K562 (cell line): ENCODE results near the gene PNPLA2. TPM values are rescaled to one million over a fixed set of nuclear protein-coding genes. Genes with fewer than 3 reads are reported as not detected.
A peak's percentile ranks its signal among the peaks of the same experiment; 100 is the strongest.

Source experiments
- ATAC-seq: fragments of 200-7000 bp; cut with Tn5 transposase; 3 replicates; pipeline ENCODE4 v1.9.1; 2020; ENCODE audit warnings: moderate library complexity
- BruUV-seq: library from RNA; stranded (reverse); fragments of 400-500 nt; replicated peaks from 2 replicates; lab custom pipeline; 2021; lab: Mats Ljungman, UMichigan
- CTCF ChIA-PET: fragments of 300-600 bp; formaldehyde crosslinking; extraction: SDS; loops from one replicate; lab custom pipeline; 2021; ENCODE audit warnings: low intra/inter-chr PET ratio; lab: Yijun Ruan, JAX
- POLR2A ChIA-PET: fragments of 300-600, 350-650 bp; sonication (Branson Sonifier 250); formaldehyde crosslinking; extraction: SDS; loops from one replicate; lab custom pipeline; 2021; ENCODE audit warnings: antibody characterized with exemption, inconsistent platforms; lab: Yijun Ruan, JAX
- DNase-seq, 4 experiments: peaks; one replicate each; pipeline versions ENCODE4 v3.0.0 to v3.0.0-alpha.2; 2011 to 2018; ENCODE audit warnings: low spot score in 3 of 4, mixed read lengths in 3 of 4; ENCODE audit errors: extremely low read depth in 1 of 4
- FAIRE-seq: peaks from 2 replicates; lab custom pipeline; 2011; peaks lifted over from hg19 to GRCh38; lab: Jason Lieb, UNC
- H2AFZ ChIP-seq: 2 replicates; pipeline ENCODE4 v1.6.0; 2011; ENCODE audit warnings: low read depth, low read length, control low read depth, inconsistent platforms
- H3K27ac ChIP-seq: fragments of 200-600 bp; 3 replicates; pipeline ENCODE4 v1.8.0; 2011; ENCODE audit warnings: low read depth, mild to moderate bottlenecking, control low read depth, inconsistent platforms, low read length, moderate library complexity, mixed read lengths; ENCODE audit errors: extremely low read depth
- H3K27me3 ChIP-seq, 2 experiments: fragments of 300-600 bp in 1 of 2; 2 replicates in 1 of 2; 3 replicates in 1 of 2; pipeline versions ENCODE4 v1.6.0 to v1.8.0; 2011; ENCODE audit warnings: inconsistent platforms in 2 of 2, low read length in 2 of 2, mild to moderate bottlenecking in 1 of 2, mixed read lengths in 1 of 2, moderate library complexity in 1 of 2; ENCODE audit not compliant: control insufficient read depth in 2 of 2, insufficient read depth in 2 of 2
- H3K36me3 ChIP-seq: fragments of 300-600 bp; 3 replicates; pipeline ENCODE4 v1.8.0; 2011; ENCODE audit warnings: mild to moderate bottlenecking, low read length, inconsistent platforms; ENCODE audit not compliant: control insufficient read depth, insufficient read depth
- H3K4me1 ChIP-seq, 2 experiments: fragments of 200-600 bp in 1 of 2; replicated peaks in 1 of 2; 2 replicates in 1 of 2; 3 replicates in 1 of 2; pipeline versions ENCODE4 v1.5.1 to v1.8.0; 2011; ENCODE audit warnings: inconsistent platforms in 2 of 2, low read length in 2 of 2, mild to moderate bottlenecking in 1 of 2, mixed read lengths in 1 of 2, moderate library complexity in 1 of 2; ENCODE audit not compliant: control insufficient read depth in 2 of 2, insufficient read depth in 2 of 2
- H3K4me2 ChIP-seq: 2 replicates; pipeline ENCODE4 v1.6.1; 2011; ENCODE audit warnings: low read length, control low read depth, inconsistent platforms, mixed read lengths; ENCODE audit not compliant: insufficient read depth
- H3K4me3 ChIP-seq: fragments of 200-600 bp; sonication (generic), shearing (Covaris generic); 2 replicates; pipeline ENCODE4 v1.5.1; 2016; ENCODE audit warnings: control low read depth, inconsistent platforms
- H3K79me2 ChIP-seq: fragments of 200-600 bp; 3 replicates; pipeline ENCODE4 v1.8.0; 2011; ENCODE audit warnings: low read length, inconsistent platforms; ENCODE audit not compliant: control insufficient read depth, insufficient read depth
- H3K9ac ChIP-seq, 2 experiments: 2 replicates each; pipeline versions ENCODE4 v1.6.0 to v1.6.1; 2011; ENCODE audit warnings: low read depth in 2 of 2, low read length in 2 of 2, control low read depth in 1 of 2, inconsistent platforms in 1 of 2, mild to moderate bottlenecking in 1 of 2, mixed read lengths in 1 of 2; ENCODE audit not compliant: insufficient read depth in 1 of 2
- H3K9me1 ChIP-seq: one replicate; pipeline ENCODE4 v1.6.0; 2011; ENCODE audit warnings: inconsistent platforms, mild to moderate bottlenecking, low read length, moderate library complexity; ENCODE audit not compliant: control insufficient read depth, insufficient read depth
- H3K9me3 ChIP-seq: replicated peaks from 2 replicates; pipeline ENCODE4 v1.5.1; 2011; ENCODE audit warnings: low read depth, low read length, inconsistent platforms; ENCODE audit not compliant: control insufficient read depth, insufficient read depth
- H4K20me1 ChIP-seq: replicated peaks from 2 replicates; pipeline ENCODE4 v1.6.1; 2011; ENCODE audit warnings: low read length, inconsistent platforms, mixed read lengths; ENCODE audit not compliant: control insufficient read depth, insufficient read depth
- ARHGAP35 ChIP-seq: fragments of 450-650 bp; IDR thresholded peaks from 2 replicates; pipeline ENCODE4 v1.6.1; 2018; ENCODE audit not compliant: partially characterized antibody
- ARID3B ChIP-seq: fragments of 250-450 bp; sonication (Bioruptor Pico); IDR thresholded peaks from 2 replicates; pipeline ENCODE4 v1.4.0; 2020; ENCODE audit warnings: borderline replicate concordance
- CTCFL ChIP-seq: IDR thresholded peaks from 2 replicates; pipeline ENCODE4 v1.6.1; 2011; ENCODE audit warnings: borderline replicate concordance, low read depth, mild to moderate bottlenecking, moderate library complexity, low read length; ENCODE audit not compliant: insufficient read depth, poor library complexity, severe bottlenecking
- EWSR1 ChIP-seq: fragments of 450-650 bp; IDR thresholded peaks from 2 replicates; pipeline ENCODE4 v1.6.1; 2018; ENCODE audit warnings: borderline replicate concordance, mild to moderate bottlenecking, low read depth, moderate library complexity; ENCODE audit not compliant: partially characterized antibody
- HBP1 ChIP-seq: fragments of 450-650 bp; formaldehyde crosslinking; IDR thresholded peaks from 2 replicates; pipeline ENCODE4 v1.4.0; 2022; ENCODE audit warnings: missing genetic modification characterization
- MBD2 ChIP-seq: sonication (generic); IDR thresholded peaks from 2 replicates; pipeline ENCODE4 v1.6.1; 2016; ENCODE audit warnings: low read depth, borderline replicate concordance
- MCM5 ChIP-seq: fragments of 450-650 bp; IDR thresholded peaks from 2 replicates; pipeline ENCODE4 v1.6.1; 2016; ENCODE audit warnings: low read depth
- MYBL2 ChIP-seq, 2 experiments: fragments of 450-650 bp in 1 of 2; sonication (generic) in 1 of 2; formaldehyde crosslinking in 1 of 2; IDR thresholded peaks; 2 replicates each; pipeline versions ENCODE4 v1.6.1 to v1.8.1; 2017 to 2022; ENCODE audit warnings: borderline replicate concordance in 1 of 2, inconsistent platforms in 1 of 2, low read depth in 1 of 2, mild to moderate bottlenecking in 1 of 2, missing genetic modification reagents in 1 of 2, moderate library complexity in 1 of 2
- NFATC3 ChIP-seq: fragments of 450-650 bp; IDR thresholded peaks from 2 replicates; pipeline ENCODE4 v1.6.1; 2017; ENCODE audit warnings: mild to moderate bottlenecking
- SAP30 ChIP-seq: fragments of 200-600 bp; sonication (generic); IDR thresholded peaks from 2 replicates; pipeline ENCODE4 v1.6.1; 2012; ENCODE audit warnings: borderline replicate concordance, low read depth, mild to moderate bottlenecking, moderate library complexity, low read length, control low read depth, inconsistent platforms; ENCODE audit not compliant: insufficient read depth, poor library complexity, severe bottlenecking
- SUPT5H ChIP-seq: fragments of 450-650 bp; IDR thresholded peaks from 2 replicates; pipeline ENCODE4 v1.6.1; 2016
- TGIF2 ChIP-seq: sonication (generic); formaldehyde crosslinking; IDR thresholded peaks from 2 replicates; pipeline ENCODE4 v1.8.1; 2022; ENCODE audit warnings: mild to moderate bottlenecking, missing genetic modification reagents, moderate library complexity
- ZNF263 ChIP-seq: sonication (generic); formaldehyde crosslinking; IDR thresholded peaks from 2 replicates; pipeline ENCODE4 v1.8.0; 2022; ENCODE audit warnings: mild to moderate bottlenecking, missing genetic modification reagents, borderline replicate concordance
- ZNF740 ChIP-seq, 3 experiments: fragments of 200-800 bp in 1 of 3; sonication (Bioruptor generic) in 1 of 3; sonication (generic) in 1 of 3; formaldehyde crosslinking in 1 of 3; IDR thresholded peaks; 2 replicates each; pipeline versions ENCODE4 v1.6.1 to v1.8.0; 2016 to 2022; ENCODE audit warnings: mild to moderate bottlenecking in 2 of 3, missing compliant biosample characterization in 2 of 3, missing genetic modification characterization in 2 of 3, missing genetic modification reagents in 1 of 3
- WGBS: fragments of 100-300 bp; shearing (Covaris generic); methylation state at CpG from one replicate; pipeline ENCODE4 v1.1.6; 2016; ENCODE audit warnings: low coverage, mixed read lengths; ENCODE audit not compliant: insufficient coverage; ENCODE audit errors: missing lambda C conversion rate; 5-methylcytosine and 5-hydroxymethylcytosine counted together
- in situ Hi-C: fragments of 300-500 bp; cut with MboI; formaldehyde crosslinking; loops from 4 replicates; pipeline ENCODE4 v1.15.0; 2018; ENCODE audit warnings: inconsistent platforms, mixed read lengths
- intact Hi-C: fragments of 100-400 bp; cut with micrococcal nuclease; formaldehyde crosslinking; loops from 2 replicates; pipeline ENCODE4 v1.14.2; 2022
- polyA plus RNA-seq, 8 experiments: library from polyadenylated mRNA; depleted of rRNA in 4 of 8; stranded (reverse) in 5 of 8; unstranded in 3 of 8; fragments of >200 nt; fragmentation: Nextera tagmentation in 2 of 8; fragmentation: Illumina TruSeq in 1 of 8; extraction: Ambion mirVana in 2 of 8; extraction: Trizol in 1 of 8; gene quantifications; 2 replicates each; pipeline versions ENCODE4 v1.2.1 to v1.2.3, GENCODE V29; 2011 to 2014; ENCODE audit warnings: inconsistent platforms in 1 of 8, missing spikeins in 1 of 8
- total RNA-seq, 7 experiments: library from RNA; depleted of rRNA in 6 of 7; stranded (reverse); fragments of >200 nt in 6 of 7; fragmentation: Illumina TruSeq in 2 of 7; extraction: Trizol in 2 of 7; gene quantifications; 2 replicates each; pipeline versions ENCODE4 v1.2.1 to v1.2.3, GENCODE V29; 2011 to 2021; ENCODE audit warnings: low replicate concordance in 1 of 7

PNPLA2 gene
- total and polyA plus RNA-seq, 9 of the 15 experiments (the other 6 are each of a cell fraction or from before 2014, with no cell fraction given): 0.39 to 87.1 (median 8.4) TPM

- Histone ChIP-seq H2AFZ (no peak overlapping the region), H3K36me3 (peaks cover 46% of the 10 kb centered on the region; the same call in 2 of the 3 replicates), H3K9me1 (peaks cover 2% of the 10 kb centered on the region), H3K27ac (peak overlapping the region; percentile 94), H3K4me3 (peak overlapping the region; percentile 87), H3K79me2 (peaks cover 50% of the 10 kb centered on the region), H3K4me1 (peaks cover 20 to 91% of the 10 kb centered on the region in 2 experiments; a peak in 4 of 5 replicates), H3K9me3 (no peaks in the 10 kb centered on the region), H3K27me3 (no peaks in the 10 kb centered on the region), H3K4me2 (peak overlapping the region; percentile 85), H4K20me1 (peaks cover 7% of the 10 kb centered on the region), H3K9ac (peak overlapping the region; percentile 92 to 95)
- BruUV-seq: no TSS peak
- ATAC-seq (no peak), DNase-seq (peak in 1 of 4 experiments; percentile 55), FAIRE-seq (peak; percentile 49)
- POLR2A ChIA-PET: interaction anchor here (0.5 to 2.2 kb wide), 7 partner anchors 8 to 359 kb away, joined by 3 to 20 read pairs (median 4); partner anchors contain the start of genes PNPLA2, POLR2L and TSPAN4
- in situ Hi-C loops: no loop called here
- CTCF ChIA-PET: no interaction called here
- WGBS: 5% methylated on average over 8 of the region's 9 CpGs
- intact Hi-C loops: loop anchor here (2.0 kb wide), 1 partner anchor 29 kb away; the partner anchor contains the start of gene PIDD1
- TF ChIP-seq ARID3B (CRISPR knock-in tag) (no peak), SUPT5H (0 out of 2 replicates have a peak, but pooled peaks have one; percentile 29), HBP1 (CRISPR knock-in tag) (0 out of 2 replicates have a peak, but pooled peaks have one; percentile 16), ARHGAP35 (no peak), ZNF740 (CRISPR knock-in tag; IDR thresholded peaks at IDR 0.05) (peak; percentile 79), ZNF740 (tag; IDR thresholded peaks at IDR 0.05) (no peak), EWSR1 (no peak), SAP30 (peak; percentile 35), CTCFL (no peak), TGIF2 (CRISPR knock-in tag) (no peak), MBD2 (no peak), NFATC3 (no peak), MYBL2 (IDR thresholded peaks at IDR 0.05; ENCODE audit: low read depth) (no peak), MYBL2 (CRISPR knock-in tag; IDR thresholded peaks at IDR 0.05; ENCODE audit: borderline replicate concordance) (no peak), MCM5 (no peak), ZNF263 (no peak)
Measured at GRCh38 chr11:833849-834311, 15.2 kb downstream of the PNPLA2 start.
